ENCODE data around the gene ITK. TPM values are rescaled to one million over a fixed set of nuclear protein-coding genes. Genes with fewer than 3 reads are reported as not detected.

ITK gene
- total and polyA plus RNA-seq, 12 donors, result 0.09 to 4.7 (median 0.68) TPM; not detected in 1

GRCh38 chr5:157247267-157247666, 66.6 kb downstream of the ITK start:
- TF ChIP-seq CTCF (IDR thresholded peaks at IDR 0.05), result no peak
- Histone ChIP-seq H3K27me3 (no peaks in the 10 kb centered on the region), H3K4me3 (no peak overlapping the region), H3K9me3 (no peaks in the 10 kb centered on the region), H3K36me3 (peaks cover 0 to 9% (median 0%) of the 10 kb centered on the region in 9 donors), H3K27ac (no peak overlapping the region), H3K4me1 (peaks cover 0 to 30% (median 0%) of the 10 kb centered on the region in 9 donors)
- intact Hi-C loops (cut with DNase I), result loop anchor here in 4 of 10 donors (5.0 to 10.0 kb wide), 3 partner anchors 82 to 235 kb away; partner anchors contain the start of gene GARIN3 (in 1 of the 4)
- no peak for ATAC-seq
- no peak for DNase-seq

GRCh38 chr5:157248821-157249470, 68.3 kb downstream of the ITK start:
- peak overlapping the region in 1 of 10 donors; percentile 83 for H3K27ac ChIP-seq
- DNase-seq (no peak), ATAC-seq (no peak)
- H3K4me1 ChIP-seq, result peaks cover 0 to 45% (median 0%) of the 10 kb centered on the region in 9 donors
- no peaks in the 10 kb centered on the region for H3K9me3 ChIP-seq
- no peaks in the 10 kb centered on the region for H3K27me3 ChIP-seq
- TF ChIP-seq CTCF (IDR thresholded peaks at IDR 0.05), result no peak
- WGBS, 2 donors, result 78 to 86% methylated on average over 11 of the region's 11 CpGs
- intact Hi-C loops (cut with DNase I), result loop anchor here in 4 of 10 donors (5.0 to 10.0 kb wide), 3 partner anchors 84 to 233 kb away; partner anchors contain the start of gene GARIN3 (in 1 of the 4)
- no peak overlapping the region for H3K4me3 ChIP-seq
- peaks cover 0 to 9% (median 0%) of the 10 kb centered on the region in 9 donors for H3K36me3 ChIP-seq

GRCh38 chr5:157252711-157253465, 72.2 kb downstream of the ITK start:
- peaks cover 0 to 3% (median 0%) of the 10 kb centered on the region in 9 donors for H3K36me3 ChIP-seq
- ATAC-seq (peak in 7 of 8 donors; percentile 21 to 51 (median 28)), DNase-seq (no peak)
- H3K4me3 ChIP-seq, result no peak overlapping the region
- intact Hi-C loops (cut with DNase I), result loop anchor here in 7 of 10 donors (1.0 to 5.0 kb wide), 3 partner anchors 54 to 59 kb away; no protein-coding TSS in a partner anchor
- no peaks in the 10 kb centered on the region for H3K9me3 ChIP-seq
- TF ChIP-seq CTCF (IDR thresholded peaks at IDR 0.05), result no peak
- 61 to 67% methylated on average over 4 of the region's 4 CpGs for WGBS, 2 donors
- H3K27ac ChIP-seq, result peak overlapping the region in 1 of 10 donors; percentile 63
- no peaks in the 10 kb centered on the region for H3K27me3 ChIP-seq
- H3K4me1 ChIP-seq, result peaks cover 0 to 43% (median 0%) of the 10 kb centered on the region in 9 donors

- H3K27me3 ChIP-seq, result no peaks in the 10 kb centered on the region
- peak; percentile 47 to 91 (median 83) for TF ChIP-seq CTCF (IDR thresholded peaks at IDR 0.05)
- intact Hi-C loops (cut with DNase I), result loop anchor here in 7 of 10 donors (1.0 to 5.0 kb wide), 3 partner anchors 54 to 59 kb away; no protein-coding TSS in a partner anchor
- peak in 7 of 8 donors; percentile 66 to 90 (median 84) for ATAC-seq
- peak overlapping the region in 1 of 10 donors; percentile 63 for H3K27ac ChIP-seq
- peaks cover 0 to 36% (median 0%) of the 10 kb centered on the region in 9 donors for H3K4me1 ChIP-seq
- DNase-seq, result peak in 1 of 2 donors; percentile 43
- 3 to 4% methylated on average over 2 of the region's 2 CpGs for WGBS, 2 donors
- H3K36me3 ChIP-seq, result no peaks in the 10 kb centered on the region
- no peaks in the 10 kb centered on the region for H3K9me3 ChIP-seq
- H3K4me3 ChIP-seq, result no peak overlapping the region
Observed at GRCh38 chr5:157253547-157253946, 72.9 kb downstream of the ITK start.
